H7 (cell line): Measurements from ENCODE around the gene LRRC38. TPM values are rescaled to one million over a fixed set of nuclear protein-coding genes. Genes with fewer than 3 reads are reported as not detected.

Source experiments
- DNase-seq: peaks from one replicate; pipeline ENCODE4 v3.0.0; 2012
- H3K27me3 ChIP-seq: 2 replicates; pipeline ENCODE4 v1.6.0; 2011; ENCODE audit warnings: mild to moderate bottlenecking, low read length; ENCODE audit not compliant: control insufficient read depth, insufficient read depth
- H3K36me3 ChIP-seq: replicated peaks from 2 replicates; pipeline ENCODE4 v1.5.1; 2011; ENCODE audit warnings: low read length; ENCODE audit not compliant: control insufficient read depth, insufficient read depth
- H3K4me3 ChIP-seq: 2 replicates; pipeline ENCODE4 v1.5.1; 2011; ENCODE audit warnings: low read depth, mild to moderate bottlenecking, control low read depth, low read length, moderate library complexity; ENCODE audit not compliant: insufficient read depth
- total RNA-seq: library from RNA; depleted of rRNA; stranded (reverse); fragments of >200 nt; shearing (Covaris generic); gene quantifications from 2 replicates; pipeline ENCODE4 v1.2.3, GENCODE V29; 2014

LRRC38 gene
- total RNA-seq, 1 experiment from 2014 or later: 0.28 TPM

GRCh38 chr1:13500806-13501205 lies 13.0 kb downstream of the LRRC38 start:
- Histone ChIP-seq H3K27me3 (no peaks in the 10 kb centered on the region; the same call in 1 of the 2 replicates), H3K36me3 (no peaks in the 10 kb centered on the region), H3K4me3 (no peak overlapping the region)
- DNase-seq: no peak

DNA sequence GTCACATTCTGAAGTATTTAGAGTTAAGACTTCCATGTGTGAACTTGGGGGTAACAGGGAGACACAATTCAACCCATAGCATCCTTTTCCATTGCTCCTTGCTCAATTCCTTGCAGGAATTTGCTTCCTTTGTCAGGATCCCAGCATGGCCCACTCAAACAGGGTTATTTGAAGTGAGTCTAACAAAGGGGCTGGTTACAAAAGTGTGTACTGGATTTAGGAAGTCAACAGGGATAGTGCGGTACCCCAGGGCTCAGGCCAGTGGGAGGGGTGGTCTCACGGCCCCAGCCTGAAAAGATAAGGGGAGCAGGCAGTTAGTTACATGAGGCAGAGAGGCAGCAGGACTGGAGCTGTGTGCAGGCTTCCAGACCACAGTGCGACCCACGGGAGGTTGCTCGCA lies 14.4 kb downstream of the LRRC38 start:
- H3K36me3 ChIP-seq: no peaks in the 10 kb centered on the region
- H3K27me3 ChIP-seq: peaks cover 1% of the 10 kb centered on the region; the same call in 1 of the 2 replicates
- DNase-seq: no peak
- no peak overlapping the region for H3K4me3 ChIP-seq

GRCh38 chr1:13498553-13498952 lies 15.2 kb downstream of the LRRC38 start:
- Histone ChIP-seq H3K36me3 (no peaks in the 10 kb centered on the region), H3K27me3 (peaks cover 1% of the 10 kb centered on the region; the same call in 1 of the 2 replicates), H3K4me3 (no peak overlapping the region)
- peak; percentile 52 for DNase-seq

GRCh38 chr1:13495186-13495585 lies 18.6 kb downstream of the LRRC38 start:
- H3K4me3 ChIP-seq: no peak overlapping the region
- H3K27me3 ChIP-seq: peaks cover 1% of the 10 kb centered on the region; the same call in 1 of the 2 replicates
- no peaks in the 10 kb centered on the region for H3K36me3 ChIP-seq
- no peak for DNase-seq

GRCh38 chr1:13494712-13495111 lies 19.1 kb downstream of the LRRC38 start:
- DNase-seq: no peak
- Histone ChIP-seq H3K36me3 (no peaks in the 10 kb centered on the region), H3K27me3 (peaks cover 1% of the 10 kb centered on the region; the same call in 1 of the 2 replicates)

GRCh38 chr1:13494025-13494424 lies 19.8 kb downstream of the LRRC38 start:
- Histone ChIP-seq H3K4me3 (no peak overlapping the region), H3K27me3 (peaks cover 1% of the 10 kb centered on the region; the same call in 1 of the 2 replicates), H3K36me3 (no peaks in the 10 kb centered on the region)
- no peak for DNase-seq

More at GRCh38 chr1:13494712-13495111, 19.1 kb downstream of the LRRC38 start:
- no peak overlapping the region for H3K4me3 ChIP-seq

DNA sequence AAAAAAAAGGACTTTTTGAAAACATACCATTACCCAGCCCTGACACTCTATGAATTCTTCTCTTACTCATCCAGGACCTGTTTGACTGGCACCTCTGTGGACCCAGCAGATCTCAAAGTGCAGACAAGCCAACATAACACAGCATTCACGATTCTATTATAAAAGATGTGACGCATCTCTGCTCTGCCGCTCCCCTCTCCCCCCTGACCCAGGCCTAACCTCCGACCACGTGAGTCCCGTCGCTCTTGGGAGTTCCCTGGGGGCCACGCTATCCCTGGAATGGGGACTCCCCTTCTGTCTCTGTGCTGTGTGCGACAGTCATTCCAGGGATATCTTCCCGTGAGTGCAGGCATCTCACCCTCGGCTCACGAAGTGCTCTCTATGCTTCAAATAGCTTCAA lies 21.1 kb downstream of the LRRC38 start:
- no peak overlapping the region for H3K4me3 ChIP-seq
- peaks cover 1% of the 10 kb centered on the region; the same call in 1 of the 2 replicates for H3K27me3 ChIP-seq
- H3K36me3 ChIP-seq: no peaks in the 10 kb centered on the region
- DNase-seq: no peak

GRCh38 chr1:13487957-13488356 lies 25.8 kb downstream of the LRRC38 start:
- H3K27me3 ChIP-seq: no peaks in the 10 kb centered on the region; the same call in 1 of the 2 replicates
- DNase-seq: no peak
- no peak overlapping the region for H3K4me3 ChIP-seq
- H3K36me3 ChIP-seq: no peaks in the 10 kb centered on the region

- Histone ChIP-seq H3K4me3 (no peak overlapping the region), H3K27me3 (no peaks in the 10 kb centered on the region; the same call in 1 of the 2 replicates), H3K36me3 (no peaks in the 10 kb centered on the region)
- DNase-seq: no peak
Measured at GRCh38 chr1:13487143-13487868, 26.5 kb downstream of the LRRC38 start.

- no peaks in the 10 kb centered on the region for H3K36me3 ChIP-seq
Measured at GRCh38 chr1:13483946-13484345, 29.9 kb downstream of the LRRC38 start.

DNA sequence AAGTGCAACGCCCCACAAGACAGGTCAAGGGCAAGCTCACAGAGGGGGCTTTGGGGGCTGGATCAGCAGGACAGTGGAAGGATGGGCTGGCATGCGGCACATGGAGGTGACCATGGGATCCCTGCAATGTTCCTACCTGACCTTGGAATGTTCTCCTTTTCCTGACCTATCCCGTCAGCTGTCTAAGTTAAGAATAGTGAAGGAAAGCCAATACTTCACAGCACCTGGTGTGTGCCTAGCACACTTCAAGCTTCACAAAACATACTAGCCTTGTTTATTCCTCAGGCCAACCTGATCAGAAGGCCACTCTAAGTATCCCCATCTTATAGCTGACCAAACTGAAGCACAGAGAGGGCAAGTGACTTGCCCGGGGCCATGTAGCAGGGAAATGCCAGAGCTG lies 31.2 kb downstream of the LRRC38 start:
- no peaks in the 10 kb centered on the region for H3K36me3 ChIP-seq
- H3K4me3 ChIP-seq: no peak overlapping the region
- no peak for DNase-seq
- H3K27me3 ChIP-seq: no peaks in the 10 kb centered on the region

More at GRCh38 chr1:13483946-13484345, 29.9 kb downstream of the LRRC38 start:
- no peak overlapping the region for H3K4me3 ChIP-seq
- no peak for DNase-seq
- no peaks in the 10 kb centered on the region; the same call in 1 of the 2 replicates for H3K27me3 ChIP-seq

GRCh38 chr1:13479171-13479856 lies 34.5 kb downstream of the LRRC38 start:
- Histone ChIP-seq H3K27me3 (no peaks in the 10 kb centered on the region), H3K4me3 (no peak overlapping the region), H3K36me3 (no peaks in the 10 kb centered on the region)
- no peak for DNase-seq

DNA sequence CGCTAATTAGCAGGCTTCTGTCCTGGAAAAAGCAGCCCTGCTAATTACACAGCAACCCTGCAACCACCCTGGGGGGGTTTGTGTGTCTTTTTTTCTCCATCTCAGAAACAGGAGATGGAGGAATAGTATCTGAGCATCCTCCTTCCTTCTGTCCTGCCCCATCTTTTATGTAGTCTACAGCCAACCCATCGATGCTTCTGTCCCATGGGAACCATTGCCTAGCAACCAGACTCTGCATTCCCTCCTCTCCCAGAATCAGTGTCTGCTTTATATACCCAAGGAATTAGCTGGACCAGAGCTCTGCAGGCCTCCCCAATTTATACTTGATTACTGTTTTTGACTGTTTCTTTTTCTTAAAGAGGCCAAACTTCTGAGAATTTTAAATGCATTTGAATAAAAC lies 35.1 kb downstream of the LRRC38 start:
- Histone ChIP-seq H3K36me3 (no peaks in the 10 kb centered on the region), H3K4me3 (no peak overlapping the region)

GRCh38 chr1:13469343-13469742 lies 44.5 kb downstream of the LRRC38 start:
- H3K36me3 ChIP-seq: no peaks in the 10 kb centered on the region
- H3K4me3 ChIP-seq: no peak overlapping the region
- peak; percentile 76 for DNase-seq
- peaks cover 2% of the 10 kb centered on the region; the same call in 1 of the 2 replicates for H3K27me3 ChIP-seq

More for the DNA sequence above, 35.1 kb downstream of the LRRC38 start:
- no peak for DNase-seq
- no peaks in the 10 kb centered on the region for H3K27me3 ChIP-seq

DNA sequence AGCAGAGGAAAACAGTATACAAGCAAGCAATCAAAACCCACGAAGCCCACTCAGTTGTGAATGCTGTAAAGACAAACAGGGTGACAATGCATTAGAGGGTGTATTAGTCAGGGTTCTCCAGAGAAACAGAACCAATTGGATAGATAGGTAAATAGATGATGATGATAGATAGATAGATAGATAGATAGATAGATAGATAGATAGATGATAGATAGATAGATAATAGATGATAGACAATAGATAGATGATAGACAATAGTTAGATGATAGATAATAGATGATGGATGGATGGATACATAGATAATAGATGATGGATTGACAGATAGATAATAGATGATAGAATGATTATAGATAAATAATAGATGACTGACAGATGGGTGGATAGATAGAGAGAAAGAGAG lies 48.3 kb downstream of the LRRC38 start:
- Histone ChIP-seq H3K27me3 (no peaks in the 10 kb centered on the region; the same call in 1 of the 2 replicates), H3K36me3 (no peaks in the 10 kb centered on the region), H3K4me3 (no peak overlapping the region)
- DNase-seq: no peak
